Lung microvascular endothelial cell (primary cell): ENCODE results near the gene GGPS1. TPM values are rescaled to one million over a fixed set of nuclear protein-coding genes. Genes with fewer than 3 reads are reported as not detected.
"Not testable (repeated sequence)": the region's sequence is repeated elsewhere in the genome, so short reads cannot be mapped to it uniquely, and the experiment has no call there.

ENCODE experiments used
- DNase-seq, 2 donors: peaks; one replicate each; pipeline versions ENCODE4 v3.0.0 to v3.0.0-alpha.2; 2010; ENCODE audit warnings: low read depth in 2 of 2
- total RNA-seq: library from RNA; depleted of rRNA; stranded (reverse); fragments of >200 nt; gene quantifications from 2 replicates; pipeline ENCODE4 v1.2.1, GENCODE V29; 2014

GGPS1 gene
- 10.9 and 14.1 TPM in 2 replicates for total RNA-seq

- peak; percentile 100 for DNase-seq
Observed at GRCh38 chr1:235328271-235329138, at the start of gene GGPS1. Gene GGPS1 (plus strand): TSS chr1:235328570. CDS start chr1:235335265, 6,695 bp downstream.

- DNase-seq, result no peak
Observed at GRCh38 chr1:235278915-235279292, 49.5 kb upstream of the GGPS1 start.

GRCh38 chr1:235279694-235280093, 48.7 kb upstream of the GGPS1 start:
- DNase-seq, result no peak

GRCh38 chr1:235280467-235280866, 47.9 kb upstream of the GGPS1 start:
- DNase-seq, result no peak

- not testable (repeated sequence) for DNase-seq
Observed at GRCh38 chr1:235283636-235284035, 44.7 kb upstream of the GGPS1 start.

- DNase-seq, result no peak
Observed at GRCh38 chr1:235284231-235284769, 44.1 kb upstream of the GGPS1 start.

GRCh38 chr1:235286667-235287066, 41.7 kb upstream of the GGPS1 start:
- DNase-seq, result no peak

- DNase-seq, result no peak
Observed at GRCh38 chr1:235287208-235287882, 41.0 kb upstream of the GGPS1 start.

- DNase-seq, result no peak
Observed at GRCh38 chr1:235289859-235290739, 38.3 kb upstream of the GGPS1 start.

- DNase-seq, result no peak
Observed at GRCh38 chr1:235290740-235291502, 37.4 kb upstream of the GGPS1 start.

- no peak for DNase-seq
Observed at GRCh38 chr1:235291599-235292091, 36.7 kb upstream of the GGPS1 start.

- DNase-seq, result no peak
Observed at GRCh38 chr1:235292790-235293189, 35.6 kb upstream of the GGPS1 start.

GRCh38 chr1:235293322-235293942, 34.9 kb upstream of the GGPS1 start:
- no peak for DNase-seq

GRCh38 chr1:235295902-235296350, 32.4 kb upstream of the GGPS1 start:
- peak in 1 of 2 donors; percentile 21 for DNase-seq

GRCh38 chr1:235296729-235297128, 31.6 kb upstream of the GGPS1 start:
- no peak for DNase-seq

- DNase-seq, result peak in 1 of 2 donors; percentile 77
Observed at GRCh38 chr1:235297579-235297978, 30.8 kb upstream of the GGPS1 start.

- DNase-seq, result no peak
Observed at GRCh38 chr1:235298758-235299157, 29.6 kb upstream of the GGPS1 start.

GRCh38 chr1:235299169-235299858, 29.1 kb upstream of the GGPS1 start:
- no peak for DNase-seq

- no peak for DNase-seq
Observed at GRCh38 chr1:235302143-235302542, 26.2 kb upstream of the GGPS1 start.
